Psoas muscle (tissue), 8 donors: Measurements from ENCODE around the gene SH3BGRL2. TPM values are rescaled to one million over a fixed set of nuclear protein-coding genes. Genes with fewer than 3 reads are reported as not detected.

ENCODE experiments used
- ATAC-seq, 4 donors: fragments of 200-7000 bp; cut with Tn5 transposase; one replicate each; pipeline ENCODE4 v1.9.1; 2020; ENCODE audit warnings: moderate library complexity in 3 of 4, mild to moderate bottlenecking in 2 of 4
- DNase-seq, 2 donors: peaks; one replicate each; pipeline ENCODE4 v3.0.0-alpha.2; 2020
- H3K27ac ChIP-seq: fragments of 200-600 bp; one replicate; pipeline ENCODE4 v1.8.0; 2022
- H3K27me3 ChIP-seq, 3 donors: fragments of 200-600 bp in 1 of 3; one replicate each; pipeline versions ENCODE4 v1.6.1 to v1.8.0; 2013 to 2022; ENCODE audit warnings: low read length in 2 of 3, mild to moderate bottlenecking in 2 of 3, moderate library complexity in 1 of 3; ENCODE audit not compliant: insufficient read depth in 3 of 3
- H3K36me3 ChIP-seq, 2 donors: fragments of 200-600 bp in 1 of 2; one replicate each; pipeline versions ENCODE4 v1.6.1 to v1.8.0; 2013 to 2022; ENCODE audit warnings: low read depth in 1 of 2, mild to moderate bottlenecking in 1 of 2, moderate library complexity in 1 of 2; ENCODE audit not compliant: insufficient read depth in 1 of 2
- H3K4me1 ChIP-seq: fragments of 200-600 bp; one replicate; pipeline ENCODE4 v1.8.0; 2022
- H3K4me3 ChIP-seq: fragments of 200-600 bp; one replicate; pipeline ENCODE4 v1.8.0; 2022; ENCODE audit warnings: mild to moderate bottlenecking
- H3K9me3 ChIP-seq: fragments of 200-600 bp; one replicate; pipeline ENCODE4 v1.8.0; 2022
- CTCF ChIP-seq: fragments of 200-600 bp; IDR thresholded peaks from one replicate; pipeline ENCODE4 v1.8.0; 2022; ENCODE audit warnings: antibody characterized with exemption
- WGBS, 3 donors: extraction: QIAGEN DNeasy Blood & Tissue Kit; methylation state at CpG; one replicate each; pipeline versions ENCODE4 v1.1.6 to v1.1.7; 2013; 5-methylcytosine and 5-hydroxymethylcytosine counted together
- intact Hi-C, 2 donors: fragments of 100-400 bp; cut with DNase I; formaldehyde crosslinking; loops; one replicate each; pipeline versions ENCODE4 v1.11.0 to v1.14.2; 2022
- polyA plus RNA-seq, 3 donors: library from polyadenylated mRNA; stranded (reverse); fragments of 200-250 nt; gene quantifications; one replicate each; pipeline ENCODE4 v1.2.3, GENCODE V29; 2013
- total RNA-seq, 4 donors: library from RNA; stranded (reverse); fragmentation: NEBNext Ultra II Directional in 2 of 4; extraction: Animal tissue kit (Norgen Biotek cat#: 25700) in 2 of 4; gene quantifications; one replicate each; pipeline versions ENCODE4 v1.2.1 to v1.2.4, GENCODE V29; 2021 to 2023
- donor health status: healthy with polysubstance abuse.
- donor health status: DM: no; HTN: no; CAD: no; lungs with moderate emphysema.
- donor health status: Bipolar disorder and iron deficiency.
- donor health status: healthy.
- donor health status: DM: yes; HTN: yes; CAD: no.
- donor health status: DM: no; HTN: no; CAD: no.
- donor health status: DM: no; HTN: no; CAD: no.
- donor health status: DM: yes; HTN: yes; CAD: no.

The SH3BGRL2 gene
- total and polyA plus RNA-seq, 7 donors = 3.5 to 9.7 (median 4.3) TPM

- 91 to 98% (median 94%) methylated on average over 3 of the region's 3 CpGs for WGBS, 3 donors
- Histone ChIP-seq H3K9me3 (no peaks in the 10 kb centered on the region), H3K4me1 (no peaks in the 10 kb centered on the region), H3K4me3 (no peak overlapping the region), H3K36me3 (no peaks in the 10 kb centered on the region), H3K27me3 (no peaks in the 10 kb centered on the region), H3K27ac (no peak overlapping the region)
- DNase-seq (no peak), ATAC-seq (no peak)
- intact Hi-C loops = no loop called here
- no peak for TF ChIP-seq CTCF
Observed at GRCh38 chr6:79706527-79706926, 75.4 kb downstream of the SH3BGRL2 start.

GRCh38 chr6:79707621-79708020 is 76.5 kb downstream of the SH3BGRL2 start:
- no peaks in the 10 kb centered on the region for H3K9me3 ChIP-seq
- no peaks in the 10 kb centered on the region for H3K27me3 ChIP-seq
- H3K36me3 ChIP-seq = no peaks in the 10 kb centered on the region
- no peak overlapping the region for H3K4me3 ChIP-seq
- DNase-seq = no peak
- H3K27ac ChIP-seq = no peak overlapping the region
- intact Hi-C loops = no loop called here
- no peak for ATAC-seq
- H3K4me1 ChIP-seq = no peaks in the 10 kb centered on the region
- 57 to 71% (median 70%) methylated on average over 1 of the region's 1 CpG for WGBS, 3 donors
- no peak for TF ChIP-seq CTCF

GRCh38 chr6:79708095-79708791 is 77.1 kb downstream of the SH3BGRL2 start:
- no peaks in the 10 kb centered on the region for H3K9me3 ChIP-seq
- no peak for DNase-seq
- no peak for TF ChIP-seq CTCF
- no peak overlapping the region for H3K27ac ChIP-seq
- intact Hi-C loops = no loop called here
- H3K4me3 ChIP-seq = no peak overlapping the region
- ATAC-seq = no peak
- no peaks in the 10 kb centered on the region for H3K36me3 ChIP-seq
- H3K27me3 ChIP-seq = no peaks in the 10 kb centered on the region
- WGBS, 3 donors = 61 to 69% (median 68%) methylated on average over 3 of the region's 3 CpGs
- no peaks in the 10 kb centered on the region for H3K4me1 ChIP-seq

GRCh38 chr6:79710127-79710526 is 79.0 kb downstream of the SH3BGRL2 start:
- Histone ChIP-seq H3K9me3 (no peaks in the 10 kb centered on the region), H3K27ac (no peak overlapping the region), H3K4me3 (no peak overlapping the region), H3K27me3 (no peaks in the 10 kb centered on the region), H3K36me3 (no peaks in the 10 kb centered on the region), H3K4me1 (no peaks in the 10 kb centered on the region)
- no peak for TF ChIP-seq CTCF
- intact Hi-C loops = loop anchor here in 1 of 2 donors (10.0 kb wide), 1 partner anchor 135 kb away; no protein-coding TSS in a partner anchor
- no peak for DNase-seq
- WGBS, 3 donors = 61 to 72% (median 64%) methylated on average over 3 of the region's 3 CpGs
- ATAC-seq = no peak

GRCh38 chr6:79711167-79711566 is 80.0 kb downstream of the SH3BGRL2 start:
- H3K4me1 ChIP-seq = no peaks in the 10 kb centered on the region
- H3K27me3 ChIP-seq = no peaks in the 10 kb centered on the region
- DNase-seq (no peak), ATAC-seq (no peak)
- H3K36me3 ChIP-seq = no peaks in the 10 kb centered on the region
- intact Hi-C loops = loop anchor here in 1 of 2 donors (10.0 kb wide), 1 partner anchor 136 kb away; no protein-coding TSS in a partner anchor
- H3K4me3 ChIP-seq = no peak overlapping the region
- WGBS, 3 donors = 68 to 80% (median 77%) methylated on average over 4 of the region's 4 CpGs
- TF ChIP-seq CTCF = no peak
- H3K27ac ChIP-seq = no peak overlapping the region
- H3K9me3 ChIP-seq = no peaks in the 10 kb centered on the region
